GM21619 (cell line): Measurements from ENCODE around the gene LDB3.

Source experiments
- ATAC-seq: cut with Tn5 transposase; IDR thresholded peaks from one replicate; pipeline ENCODE4 v1.9.1; 2021; ENCODE audit not compliant: unreplicated experiment

Gene LDB3

DNA sequence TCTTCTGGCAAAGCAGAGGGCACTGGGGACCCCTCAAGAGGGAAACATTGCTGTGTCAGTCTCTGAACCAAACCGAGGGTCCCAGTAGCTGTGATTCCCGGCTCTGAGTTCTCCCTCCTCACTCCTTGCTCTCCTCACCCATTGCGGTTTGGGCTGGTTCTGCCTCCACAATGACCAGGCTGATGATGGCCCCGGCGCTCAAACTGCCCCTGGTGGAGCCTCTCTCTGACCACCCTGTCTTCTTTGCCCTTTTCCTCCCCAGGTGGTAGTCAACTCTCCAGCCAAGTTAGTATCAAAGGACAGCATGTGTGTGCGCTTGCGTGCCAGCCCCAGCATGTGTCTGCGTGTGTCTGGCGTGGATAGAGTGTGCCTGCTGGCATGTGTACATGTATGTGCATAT lies 17.1 kb downstream of the LDB3 start:
- no peak for ATAC-seq

DNA sequence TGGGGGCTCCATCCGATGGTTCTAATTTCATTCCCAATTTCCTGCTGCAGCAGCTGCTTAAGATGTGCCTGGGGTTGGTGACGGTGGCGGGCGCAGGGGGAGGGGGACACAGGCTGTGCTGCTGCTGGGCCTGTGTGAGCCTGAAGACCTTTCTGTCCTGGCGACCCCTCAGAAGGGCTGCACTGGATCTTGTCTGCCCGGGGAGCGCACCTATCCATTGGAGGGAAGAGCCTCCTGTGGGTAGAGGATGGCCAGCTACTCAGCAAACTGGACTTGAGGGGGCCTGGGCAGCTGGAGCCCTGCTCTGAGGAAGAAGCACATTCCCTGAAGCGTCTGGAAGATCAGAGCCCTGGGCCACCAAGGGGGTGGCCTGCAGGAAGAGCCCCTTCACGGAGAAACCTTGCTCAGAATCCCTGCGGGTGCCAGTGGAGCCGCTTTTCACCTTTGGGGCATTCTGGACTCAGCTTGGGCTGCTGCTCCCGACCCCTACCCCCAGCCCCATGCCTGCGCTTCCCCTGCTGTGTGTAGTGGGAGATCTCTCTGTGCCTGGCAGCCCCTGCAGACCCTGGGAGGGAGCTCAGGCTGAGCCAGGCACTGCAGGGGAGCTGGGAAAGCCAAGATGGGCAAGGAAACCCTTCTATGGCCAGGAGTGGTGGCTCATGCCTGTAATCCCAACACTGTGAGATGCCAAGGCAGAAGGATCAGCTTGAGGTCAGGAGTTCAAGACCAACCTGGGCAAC lies 17.8 kb downstream of the LDB3 start:
- ATAC-seq = no peak

DNA sequence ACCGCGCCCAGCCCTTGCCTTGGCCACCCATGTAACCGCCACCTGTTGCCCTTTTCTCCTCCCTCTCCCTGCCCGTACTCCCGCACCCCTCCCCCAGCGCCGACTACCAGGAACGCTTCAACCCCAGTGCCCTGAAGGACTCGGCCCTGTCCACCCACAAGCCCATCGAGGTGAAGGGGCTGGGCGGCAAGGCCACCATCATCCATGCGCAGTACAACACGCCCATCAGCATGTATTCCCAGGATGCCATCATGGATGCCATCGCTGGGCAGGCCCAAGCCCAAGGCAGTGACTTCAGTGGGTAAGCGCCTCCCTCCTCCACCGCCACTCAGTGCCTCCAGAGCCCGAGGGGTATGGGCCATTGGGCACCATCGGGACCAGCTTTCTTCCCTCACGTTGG lies 18.7 kb downstream of the LDB3 start:
- no peak for ATAC-seq

DNA sequence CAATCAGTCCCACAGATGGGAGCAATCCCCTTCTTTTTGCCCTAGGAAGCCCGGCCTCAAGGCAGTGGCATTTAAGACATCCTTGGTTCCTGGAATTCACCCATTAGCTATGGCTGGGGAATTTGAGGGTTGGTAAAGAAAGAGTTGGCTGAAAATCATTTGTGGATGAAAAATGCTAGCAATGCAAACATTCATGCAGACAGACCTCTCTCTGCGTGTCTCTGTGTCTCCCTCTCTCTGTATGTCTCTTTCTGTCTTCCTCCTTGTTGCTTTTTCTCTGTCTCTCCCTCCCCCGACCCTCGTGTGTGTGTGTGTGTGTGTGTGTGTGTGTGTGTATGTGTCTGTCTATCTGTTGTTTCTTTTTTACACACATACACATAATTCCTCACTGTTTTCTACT lies 19.4 kb downstream of the LDB3 start:
- no peak for ATAC-seq

DNA sequence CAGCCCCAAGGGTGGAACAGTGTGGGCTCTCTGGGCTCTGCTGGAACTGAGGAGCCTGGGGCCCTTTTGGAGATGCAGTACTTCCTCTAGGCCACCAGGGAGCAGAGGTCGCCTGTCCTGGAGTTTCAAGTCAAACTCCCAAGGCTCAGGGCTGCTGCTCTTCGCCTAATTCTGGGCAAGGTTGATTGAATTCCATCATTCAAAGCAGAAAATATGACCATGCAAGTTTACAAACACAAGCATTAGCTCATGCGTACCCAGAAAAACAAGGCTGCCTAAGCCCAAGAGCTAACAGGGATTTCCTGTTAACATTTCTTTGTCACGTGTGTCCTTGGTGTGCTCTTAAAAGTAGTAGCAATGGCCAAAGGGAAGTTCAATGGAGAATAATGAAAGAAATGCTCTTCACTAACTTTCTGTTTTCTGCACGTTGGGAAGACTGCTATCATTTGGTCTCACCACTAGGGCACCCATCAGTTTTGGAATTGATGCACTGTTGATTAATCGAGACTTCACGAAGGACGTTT lies 20.1 kb downstream of the LDB3 start:
- ATAC-seq = peak; percentile 87

DNA sequence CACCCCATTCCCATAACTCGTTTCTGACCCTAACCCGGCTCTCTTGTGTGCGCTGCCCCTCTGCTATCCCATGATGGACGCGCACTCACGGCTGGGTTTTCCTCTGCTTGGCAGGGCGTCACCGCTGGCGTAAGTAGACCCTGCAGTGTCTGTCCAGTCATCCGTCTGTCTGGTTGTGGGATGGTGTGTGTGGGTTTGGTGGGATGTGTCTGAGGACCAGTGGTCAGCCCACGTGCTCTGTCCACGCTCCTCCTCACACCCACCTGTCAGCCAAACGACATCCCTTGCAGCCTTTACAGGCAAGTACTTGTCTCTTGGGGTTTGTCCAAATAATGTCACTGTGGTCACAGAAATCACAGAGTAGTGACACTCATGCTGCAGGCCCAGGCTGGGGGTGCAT lies 20.8 kb downstream of the LDB3 start:
- no peak for ATAC-seq

DNA sequence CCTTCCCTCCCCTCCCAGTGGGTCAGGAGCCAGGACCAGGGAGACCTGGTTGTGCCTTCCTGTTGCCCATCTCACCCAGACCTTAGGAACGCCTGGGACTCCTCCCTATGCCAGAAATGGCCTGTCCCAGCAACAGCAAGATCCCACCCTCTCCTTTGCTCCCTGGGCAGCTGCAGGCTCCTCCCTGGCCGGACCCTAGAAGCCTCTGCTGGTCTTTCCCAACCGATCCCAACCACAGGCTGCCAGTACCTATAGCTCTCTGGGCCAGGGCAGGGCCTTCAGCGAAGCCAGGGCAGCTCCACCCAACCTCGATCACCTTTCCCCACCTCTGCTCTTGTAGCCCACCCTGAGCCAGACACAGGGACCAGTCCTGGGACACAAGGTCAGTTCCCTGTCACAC lies 21.9 kb downstream of the LDB3 start:
- ATAC-seq = no peak

DNA sequence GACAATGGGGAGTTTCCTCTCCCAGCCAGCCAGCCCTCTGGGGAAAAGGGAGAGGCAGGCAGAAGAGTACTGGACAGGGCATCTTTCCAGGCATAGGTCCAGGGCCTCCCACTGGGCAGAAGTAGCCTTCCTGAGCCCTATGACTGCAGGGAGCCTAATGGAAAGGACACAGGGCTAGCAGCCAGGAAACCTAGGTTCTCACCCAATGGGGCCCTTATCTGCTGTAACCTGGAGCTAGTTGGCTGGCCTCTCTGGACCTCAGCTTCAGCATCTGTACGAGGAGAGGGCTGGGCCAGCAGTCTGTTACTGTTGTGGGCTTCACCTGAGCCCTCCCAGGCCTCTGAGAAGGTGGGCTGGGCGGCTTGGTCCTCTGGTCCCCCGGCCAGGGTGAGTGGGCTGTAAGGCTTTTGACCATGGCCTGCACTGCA lies 22.4 kb downstream of the LDB3 start:
- ATAC-seq = no peak

DNA sequence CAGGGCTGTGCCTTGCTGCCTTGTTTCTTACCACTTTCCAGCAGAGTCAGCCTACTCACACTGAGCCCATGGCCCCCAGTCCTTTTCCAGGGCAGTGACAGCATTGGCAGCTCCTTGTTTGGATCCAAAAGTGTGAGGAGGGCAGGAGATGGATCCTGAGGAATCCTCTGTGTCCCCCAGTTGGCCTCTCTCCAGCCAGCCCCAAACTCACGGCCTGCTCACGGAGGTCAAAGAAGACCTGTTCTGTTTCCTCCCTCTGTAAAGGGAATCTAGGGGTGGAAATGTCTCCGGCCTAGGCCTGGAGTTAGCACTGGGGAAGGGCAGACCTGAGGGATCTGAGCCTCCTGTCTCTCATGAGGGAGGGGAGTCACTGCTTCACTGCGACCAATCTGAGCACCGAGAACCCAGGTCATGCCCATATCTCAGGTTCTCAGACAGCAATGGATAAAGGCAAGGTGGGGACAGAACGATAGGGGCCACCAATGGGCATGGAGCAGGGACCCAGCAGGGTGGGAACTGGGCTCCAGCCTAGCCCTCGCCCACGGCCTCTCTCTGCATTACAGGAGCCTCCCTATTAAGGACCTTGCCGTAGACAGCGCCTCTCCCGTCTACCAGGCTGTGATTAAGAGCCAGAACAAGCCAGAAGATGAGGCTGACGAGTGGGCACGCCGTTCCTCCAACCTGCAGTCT lies 23.2 kb downstream of the LDB3 start:
- no peak for ATAC-seq

DNA sequence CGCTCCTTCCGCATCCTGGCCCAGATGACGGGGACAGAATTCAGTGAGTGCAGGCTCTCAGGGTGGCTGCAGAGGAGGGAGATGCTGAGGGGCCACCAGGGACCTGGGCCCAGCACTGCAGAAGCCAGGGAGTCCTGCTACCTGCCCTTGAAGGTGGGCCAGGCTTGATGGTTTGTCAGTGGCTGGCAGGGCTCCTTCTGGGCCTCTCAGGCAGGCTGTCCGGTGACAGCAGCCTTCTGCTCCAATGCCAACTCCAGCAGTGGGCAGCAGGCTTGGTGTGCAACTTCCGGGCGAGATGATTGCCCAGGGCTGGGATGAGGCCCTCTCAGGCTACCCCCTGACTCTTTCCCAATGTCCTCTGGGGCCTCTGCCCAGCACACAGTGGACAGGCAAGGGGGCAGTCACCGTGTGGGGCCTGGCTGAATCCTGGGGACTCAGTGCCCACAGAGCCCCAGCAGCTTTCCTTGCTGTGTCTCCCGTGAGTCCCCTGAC lies 23.8 kb downstream of the LDB3 start:
- no peak for ATAC-seq

DNA sequence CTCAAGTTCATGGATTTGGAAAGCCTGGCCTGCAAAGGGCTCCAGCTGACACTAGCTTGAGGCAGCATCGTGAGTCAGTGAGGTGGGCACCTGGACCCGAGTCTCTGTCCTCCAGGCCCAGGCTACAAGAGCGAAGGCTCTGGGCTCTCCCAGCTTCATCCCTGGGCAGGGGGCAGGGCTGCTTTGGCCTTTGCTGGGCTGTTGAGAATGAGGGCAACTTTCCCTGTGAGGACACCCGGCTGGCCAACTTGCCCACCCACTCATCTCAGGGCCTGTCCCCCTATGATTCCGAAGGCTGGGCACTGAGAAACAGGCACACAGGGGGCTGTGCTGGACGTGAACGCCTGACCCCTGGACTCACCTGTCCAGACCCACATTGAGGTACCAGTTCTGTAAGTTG lies 24.4 kb downstream of the LDB3 start:
- no peak for ATAC-seq

DNA sequence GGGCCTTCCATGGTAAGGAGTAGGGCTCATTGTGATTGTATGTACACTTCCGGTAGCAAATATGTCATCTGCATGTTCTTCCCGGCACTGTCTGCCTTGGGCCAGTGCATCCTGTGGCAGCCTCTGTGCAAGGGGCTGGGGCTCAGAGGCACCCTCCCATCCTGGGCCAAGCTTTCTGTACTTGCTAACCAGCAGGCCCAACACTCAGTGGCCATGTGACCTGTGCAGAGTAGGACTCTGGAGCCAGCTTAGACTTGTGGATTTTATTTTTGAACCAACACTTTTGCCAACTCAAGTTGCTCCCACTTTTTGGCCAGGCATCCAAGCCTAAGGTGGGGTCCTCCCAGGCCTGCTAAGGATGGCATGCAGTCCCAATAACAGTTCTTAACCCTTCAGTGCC lies 25.0 kb downstream of the LDB3 start:
- ATAC-seq = no peak

DNA sequence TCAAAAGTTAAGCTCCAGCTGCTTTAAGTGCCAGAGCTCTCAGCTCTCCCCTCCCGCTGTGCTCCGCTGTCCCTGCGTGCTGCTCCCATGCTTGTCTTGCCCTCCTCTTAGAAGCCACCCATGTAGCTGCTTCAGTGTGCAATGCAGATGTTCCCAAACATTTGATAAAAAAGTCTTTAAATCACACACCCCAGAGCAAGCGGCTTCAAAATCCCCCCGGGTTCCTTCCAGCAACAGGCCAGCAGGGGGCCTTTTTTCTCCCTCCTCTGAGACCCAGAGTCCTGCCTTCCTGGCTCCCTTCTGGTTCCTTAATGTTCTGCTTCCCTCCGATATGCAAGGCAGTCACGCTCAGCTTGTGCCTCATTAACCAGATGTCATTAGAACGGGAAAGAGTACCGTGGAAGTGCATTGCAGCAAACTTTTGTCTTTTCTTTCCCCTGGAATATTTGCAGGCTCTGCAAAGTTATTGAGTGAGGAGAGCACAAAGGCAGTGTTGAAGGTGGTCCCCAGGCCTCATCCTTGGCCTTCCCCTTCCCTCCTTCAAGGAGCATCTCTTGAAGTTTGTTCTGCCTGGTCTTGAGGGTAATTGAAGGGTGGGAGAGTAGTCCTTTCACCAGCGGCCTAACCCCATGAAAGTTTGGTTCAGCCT lies 25.5 kb downstream of the LDB3 start:
- ATAC-seq = no peak

DNA sequence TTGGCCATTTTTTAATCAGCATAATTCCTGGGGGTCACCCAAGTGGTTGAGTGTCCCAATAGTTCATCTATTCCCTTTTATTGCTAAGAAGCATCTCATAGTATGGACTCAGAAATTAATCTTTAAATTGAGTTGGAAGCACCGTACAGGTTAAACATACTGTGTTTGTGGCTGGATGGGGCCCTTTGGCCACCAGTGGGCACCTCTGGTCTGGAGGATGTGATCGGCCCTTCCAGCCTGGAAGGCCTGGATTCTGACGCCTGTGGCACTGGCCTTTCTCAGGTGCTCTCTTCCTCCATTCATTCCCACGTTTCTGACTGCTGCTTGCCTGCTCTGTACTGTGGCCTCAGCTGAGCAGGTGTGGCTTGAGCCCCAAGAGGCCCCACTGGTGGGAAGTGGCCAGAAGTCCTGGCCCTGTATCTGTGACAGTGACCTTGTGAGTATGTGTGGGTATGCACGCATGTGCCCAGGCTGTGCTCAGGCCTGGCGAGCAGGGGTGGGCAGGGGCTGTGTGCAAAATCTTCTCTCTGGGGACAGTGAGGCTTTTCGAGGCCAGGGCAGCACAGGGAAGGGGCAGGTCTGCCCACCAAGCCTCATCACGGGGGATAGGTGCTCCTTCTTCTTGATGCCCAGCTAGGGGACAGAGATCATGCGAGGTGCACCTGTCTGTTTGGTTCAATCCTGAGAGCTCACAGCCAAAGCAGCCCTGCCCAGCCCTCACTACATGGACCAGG lies 30.1 kb downstream of the LDB3 start:
- no peak for ATAC-seq

DNA sequence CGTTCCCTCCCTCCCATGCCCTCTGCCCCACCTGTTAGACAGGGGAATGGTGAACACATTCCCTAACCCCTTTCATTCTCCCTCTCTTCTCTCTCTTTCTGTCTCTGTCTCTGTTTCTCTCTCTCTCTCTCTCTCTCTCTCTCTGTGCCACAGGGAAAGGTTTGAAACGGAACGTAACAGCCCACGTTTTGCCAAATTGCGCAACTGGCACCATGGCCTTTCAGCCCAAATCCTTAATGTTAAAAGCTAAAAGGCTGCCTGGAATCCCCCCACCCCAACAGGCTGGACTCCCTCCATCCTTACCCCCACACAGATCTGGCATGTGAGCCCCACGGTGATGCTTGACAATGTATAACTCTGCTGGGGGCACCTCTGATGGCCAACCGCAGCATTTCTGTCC lies 30.8 kb downstream of the LDB3 start:
- ATAC-seq = no peak

DNA sequence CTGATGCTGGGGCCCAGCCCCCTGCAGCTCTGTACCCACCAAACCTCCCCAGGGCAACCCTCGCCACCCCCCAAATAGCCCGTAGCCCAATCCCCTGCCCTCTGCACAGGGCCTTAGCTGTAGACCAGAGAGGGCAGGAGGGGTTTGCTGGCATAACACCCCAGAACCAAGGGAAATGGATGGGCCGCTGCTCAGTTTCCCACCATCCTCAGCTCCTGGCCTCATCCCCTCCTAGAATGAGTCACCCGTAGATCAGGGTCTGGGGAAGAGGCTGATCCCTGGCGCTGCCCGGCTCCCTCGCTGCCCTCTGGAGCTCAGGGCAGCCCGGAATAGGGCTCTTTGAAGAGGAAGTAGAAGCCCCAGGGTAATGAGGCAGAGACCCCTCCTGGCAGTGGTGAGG lies 31.2 kb downstream of the LDB3 start:
- no peak for ATAC-seq

DNA sequence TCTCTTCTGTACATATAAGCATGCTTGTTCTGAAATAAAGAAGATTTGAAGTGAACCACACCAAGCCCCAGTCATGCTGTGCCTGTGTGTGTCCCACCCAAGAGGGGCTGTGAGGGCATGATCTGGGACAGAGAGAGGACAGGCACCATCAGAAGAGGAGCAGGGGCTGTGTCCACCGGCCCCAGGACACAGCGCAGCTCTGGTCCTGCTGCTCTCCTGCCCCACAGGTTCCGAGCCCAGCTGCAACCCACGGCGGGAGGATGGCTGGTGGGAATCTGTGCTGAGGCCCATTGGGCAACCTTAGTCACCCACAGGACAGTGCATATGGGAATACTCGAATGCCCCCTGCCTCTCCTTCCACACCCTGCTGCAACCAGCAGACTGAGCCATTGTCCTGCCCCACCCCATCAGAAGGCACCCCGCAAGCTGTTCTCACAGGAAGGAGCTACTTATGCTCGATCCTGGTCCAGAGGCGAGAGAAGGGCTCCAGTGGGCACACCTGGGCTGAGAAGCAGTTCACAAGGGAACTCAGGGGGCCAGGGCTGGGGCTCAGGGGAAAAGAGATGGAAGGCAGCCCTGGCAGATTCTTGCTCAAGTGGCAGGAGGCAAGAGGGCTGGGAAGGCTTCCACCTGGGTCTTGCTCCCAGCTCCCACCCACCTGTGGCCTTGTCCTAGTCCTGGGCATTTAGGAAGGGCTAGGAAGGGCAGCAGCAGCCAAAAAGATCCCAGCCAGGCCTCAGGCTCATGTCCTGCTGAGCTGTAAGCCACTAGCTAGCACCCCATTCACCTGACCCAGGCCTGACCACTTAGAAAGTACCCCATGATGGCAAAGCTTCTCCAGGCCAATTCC lies 31.9 kb downstream of the LDB3 start:
- ATAC-seq = no peak

DNA sequence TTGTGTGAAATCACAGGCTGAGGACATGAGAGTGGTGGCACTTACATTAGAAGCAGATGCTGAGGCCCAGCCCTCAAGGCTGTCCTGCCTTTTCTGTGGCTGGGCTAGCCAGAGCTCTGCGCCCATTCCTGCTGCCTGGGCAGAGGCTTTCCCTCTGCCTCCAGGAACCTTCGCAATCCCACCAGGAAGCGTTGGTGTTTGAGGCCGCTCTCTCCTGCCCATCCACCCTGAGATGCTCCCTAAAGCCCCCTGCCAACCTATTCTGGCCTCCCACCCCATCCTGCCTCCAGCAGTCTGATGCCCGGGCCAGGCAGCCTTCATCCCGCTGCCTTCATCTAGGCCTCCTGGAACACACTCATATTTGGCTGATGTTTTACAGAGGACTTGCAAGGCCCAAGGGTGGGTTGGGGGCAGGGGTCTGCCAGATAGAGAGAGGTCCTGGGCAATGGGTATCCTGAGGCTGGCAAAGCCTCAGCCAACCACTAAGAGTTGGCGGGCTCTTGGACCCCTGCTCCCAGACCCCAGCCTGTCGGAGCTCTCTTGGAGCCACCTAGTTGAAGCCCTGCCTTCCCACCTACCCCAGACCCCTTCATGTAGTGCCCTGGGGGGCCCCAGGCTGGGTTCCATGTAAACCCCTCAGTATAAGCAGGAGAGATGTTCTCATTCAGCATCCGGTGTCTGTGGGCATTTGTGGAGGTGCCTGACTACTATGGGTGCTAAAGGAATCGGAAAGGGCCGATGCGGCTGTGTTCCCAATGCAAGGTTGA lies 32.7 kb downstream of the LDB3 start:
- no peak for ATAC-seq

DNA sequence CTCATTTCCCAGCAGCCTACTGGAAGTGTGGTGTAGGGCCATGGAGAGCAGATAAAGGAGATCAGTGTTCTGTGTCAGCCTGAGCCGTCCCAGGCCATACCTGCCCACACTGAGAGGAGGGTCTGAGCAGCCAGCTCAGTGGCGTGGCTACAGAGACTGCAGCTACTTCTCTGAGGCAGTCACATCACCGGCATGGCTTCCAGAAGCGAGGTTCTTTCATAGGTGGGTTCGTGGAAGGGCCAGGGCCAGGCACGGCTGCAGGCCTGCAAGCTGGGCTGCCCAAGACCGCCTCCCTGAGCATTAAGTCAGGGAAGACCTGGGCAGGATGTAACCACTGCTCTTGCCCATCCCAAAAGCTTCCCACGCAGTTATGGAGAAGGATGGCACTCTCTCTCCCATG lies 34.9 kb downstream of the LDB3 start:
- ATAC-seq = no peak

DNA sequence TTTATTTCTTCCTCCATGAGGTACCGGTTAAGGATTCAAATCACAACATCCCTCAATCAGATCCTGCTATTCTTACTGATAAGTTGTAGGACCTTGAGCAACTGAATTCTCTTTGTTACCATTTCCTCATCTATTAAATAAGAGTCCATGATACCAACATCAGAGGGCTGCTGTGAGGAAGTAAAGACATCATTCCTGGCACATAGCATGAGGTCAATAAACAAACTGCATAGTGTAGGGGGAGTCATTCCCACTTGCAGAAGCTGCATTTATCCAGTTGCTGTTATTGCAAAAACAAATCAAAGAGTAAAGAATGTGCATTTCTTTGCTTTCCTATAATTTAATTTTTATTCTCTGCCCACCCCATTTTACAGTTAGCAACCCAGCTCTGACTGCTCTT lies 36.8 kb downstream of the LDB3 start:
- no peak for ATAC-seq
